Activated CD4-positive, CD25-positive, alpha-beta regulatory T cell (primary cell): ENCODE results near the gene OTOR.
A peak's percentile ranks its signal among the peaks of the same experiment; 100 is the strongest.

Experiments used
- DNase-seq, 4 experiments: peaks; one replicate each; lab custom pipeline; 2025; lab: John Stamatoyannopoulos, UW

The OTOR gene

GRCh38 chr20:16748308-16748900, at the start of gene OTOR:
TSS of gene OTOR (plus strand) at chr20:16748358. CDS start at chr20:16748402, 44 bp downstream.
- no peak for DNase-seq

GRCh38 chr20:16699293-16699692, 48.9 kb upstream of the OTOR start:
- DNase-seq: no peak

GRCh38 chr20:16701296-16701695, 46.9 kb upstream of the OTOR start:
- DNase-seq: no peak

GRCh38 chr20:16703570-16703969, 44.6 kb upstream of the OTOR start:
- no peak for DNase-seq

GRCh38 chr20:16707674-16708073, 40.5 kb upstream of the OTOR start:
- no peak for DNase-seq

GRCh38 chr20:16708602-16709001, 39.6 kb upstream of the OTOR start:
- no peak for DNase-seq

GRCh38 chr20:16709017-16709416, 39.1 kb upstream of the OTOR start:
- no peak for DNase-seq

- no peak for DNase-seq
These were observed 37.4 kb upstream of the OTOR start for GRCh38 chr20:16710781-16711180.

GRCh38 chr20:16711661-16712258, 36.4 kb upstream of the OTOR start:
- DNase-seq: no peak

GRCh38 chr20:16712511-16712947, 35.6 kb upstream of the OTOR start:
- DNase-seq: no peak

GRCh38 chr20:16713066-16713465, 35.1 kb upstream of the OTOR start:
- DNase-seq: no peak

- no peak for DNase-seq
These were observed 33.9 kb upstream of the OTOR start for GRCh38 chr20:16714242-16714641.

- DNase-seq: no peak
These were observed 33.4 kb upstream of the OTOR start for GRCh38 chr20:16714751-16715150.

GRCh38 chr20:16719421-16719820, 28.7 kb upstream of the OTOR start:
- no peak for DNase-seq

- DNase-seq: no peak
These were observed 19.1 kb upstream of the OTOR start for GRCh38 chr20:16729080-16729479.

GRCh38 chr20:16729565-16730460, 18.3 kb upstream of the OTOR start, which contains the start of gene SNRPB2:
TSS of gene SNRPB2 (plus strand) at chr20:16730026. CDS start at chr20:16731703, 1,677 bp downstream.
- peak; percentile 74 to 86 (median 84) for DNase-seq

- no peak for DNase-seq
These were observed 15.5 kb upstream of the OTOR start for GRCh38 chr20:16732506-16733152.

GRCh38 chr20:16740365-16741072, 7.6 kb upstream of the OTOR start:
- DNase-seq: no peak

GRCh38 chr20:16744178-16744807, 3.9 kb upstream of the OTOR start:
- DNase-seq: no peak

- DNase-seq: no peak
These were observed 3.0 kb upstream of the OTOR start for GRCh38 chr20:16745204-16745603.

GRCh38 chr20:16747291-16747811, 807 bp upstream of the OTOR start:
- DNase-seq: no peak
